DOHH2 (cell line): ENCODE results near the gene ADGRB3.

Experiments
- H3F3A ChIP-seq: fragments of 200-600 bp; sonication (generic), shearing (Covaris generic); 2 replicates; pipeline ENCODE4 v1.6.0; 2016; ENCODE audit warnings: antibody characterized with exemption, mild to moderate bottlenecking; ENCODE audit not compliant: control insufficient read depth, insufficient read depth
- H3K27ac ChIP-seq: fragments of 200-600 bp; sonication (generic); 2 replicates; pipeline ENCODE4 v1.5.1; 2014; ENCODE audit warnings: low read depth, mild to moderate bottlenecking, low read length, moderate library complexity
- H3K27me3 ChIP-seq: fragments of 200-600 bp; sonication (generic); 2 replicates; pipeline ENCODE4 v1.6.1; 2014; ENCODE audit warnings: mild to moderate bottlenecking, low read length, mixed read lengths; ENCODE audit not compliant: control insufficient read depth
- H3K36me3 ChIP-seq: fragments of 200-600 bp; sonication (generic); 2 replicates; pipeline ENCODE4 v1.6.1; 2014; ENCODE audit warnings: mild to moderate bottlenecking, low read length, moderate library complexity, mixed read lengths; ENCODE audit not compliant: control insufficient read depth
- H3K4me1 ChIP-seq: fragments of 200-600 bp; sonication (generic); 2 replicates; pipeline ENCODE4 v1.6.1; 2014; ENCODE audit warnings: mild to moderate bottlenecking, low read length, mixed read lengths; ENCODE audit not compliant: control insufficient read depth
- H3K4me2 ChIP-seq: fragments of 200-600 bp; sonication (generic); 2 replicates; pipeline ENCODE4 v1.6.0; 2014; ENCODE audit warnings: mild to moderate bottlenecking, low read length, moderate library complexity
- H3K4me3 ChIP-seq: fragments of 200-600 bp; sonication (generic); 2 replicates; pipeline ENCODE4 v1.5.1; 2014; ENCODE audit warnings: mild to moderate bottlenecking, low read length, mixed read lengths
- H3K79me2 ChIP-seq: fragments of 200-600 bp; sonication (generic); 2 replicates; pipeline ENCODE4 v1.6.1; 2014; ENCODE audit warnings: mild to moderate bottlenecking, low read length, mixed read lengths; ENCODE audit not compliant: control insufficient read depth
- H3K9me2 ChIP-seq: fragments of 200-600 bp; sonication (generic); replicated peaks from 2 replicates; pipeline ENCODE4 v1.6.1; 2014; ENCODE audit warnings: mild to moderate bottlenecking, low read length, mixed read lengths; ENCODE audit not compliant: control insufficient read depth
- H3K9me3 ChIP-seq: fragments of 200-600 bp; sonication (generic); 2 replicates; pipeline ENCODE4 v1.6.1; 2014; ENCODE audit warnings: antibody characterized with exemption, low read length, mixed read lengths; ENCODE audit not compliant: control insufficient read depth, insufficient read depth
- H4K20me1 ChIP-seq: fragments of 200-600 bp; sonication (generic); 2 replicates; pipeline ENCODE4 v1.6.0; 2014; ENCODE audit warnings: low read depth, mild to moderate bottlenecking, antibody characterized with exemption, low read length, moderate library complexity; ENCODE audit not compliant: control insufficient read depth, insufficient read depth
- EZH2phosphoT487 ChIP-seq: fragments of 200-600 bp; sonication (generic); IDR thresholded peaks from 2 replicates; pipeline ENCODE4 v1.6.1; 2017; ENCODE audit warnings: borderline replicate concordance, mild to moderate bottlenecking, antibody characterized with exemption, low read length, moderate library complexity, mixed read lengths
- TF ChIP-seq, protein P1 (sequence below): fragments of 200-600 bp; sonication (generic); IDR thresholded peaks from one replicate; pipeline ENCODE4 v1.5.1; 2014; ENCODE audit warnings: antibody characterized with exemption, mild to moderate bottlenecking, low read depth, low read length; ENCODE audit not compliant: poor library complexity, severe bottlenecking

Gene ADGRB3

DNA sequence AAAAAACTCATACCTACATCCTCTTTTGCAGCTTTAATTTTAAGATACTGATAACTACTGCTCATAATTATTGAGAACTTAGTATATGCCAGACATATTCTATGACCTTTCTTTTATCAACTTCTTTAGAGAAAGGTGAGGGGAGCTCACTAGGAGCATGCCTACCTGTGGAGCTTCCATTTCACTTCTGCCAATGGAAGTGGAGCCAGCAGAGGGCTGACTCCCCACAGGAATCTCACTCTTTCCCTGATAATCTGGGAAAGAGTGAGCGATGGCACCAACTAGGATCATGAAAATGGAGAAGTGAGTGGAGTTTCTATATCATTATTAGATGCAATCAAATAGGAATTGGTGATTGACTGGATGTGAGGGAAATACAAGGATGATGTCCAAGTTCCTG lies 676.8 kb downstream of the ADGRB3 start:
- no peak overlapping the region for H3K4me2 ChIP-seq
- no peak overlapping the region for H3K4me3 ChIP-seq
- H3K36me3 ChIP-seq = no peaks in the 10 kb centered on the region
- TF ChIP-seq EZH2phosphoT487 = no peak
- TF ChIP-seq, protein P1, sequence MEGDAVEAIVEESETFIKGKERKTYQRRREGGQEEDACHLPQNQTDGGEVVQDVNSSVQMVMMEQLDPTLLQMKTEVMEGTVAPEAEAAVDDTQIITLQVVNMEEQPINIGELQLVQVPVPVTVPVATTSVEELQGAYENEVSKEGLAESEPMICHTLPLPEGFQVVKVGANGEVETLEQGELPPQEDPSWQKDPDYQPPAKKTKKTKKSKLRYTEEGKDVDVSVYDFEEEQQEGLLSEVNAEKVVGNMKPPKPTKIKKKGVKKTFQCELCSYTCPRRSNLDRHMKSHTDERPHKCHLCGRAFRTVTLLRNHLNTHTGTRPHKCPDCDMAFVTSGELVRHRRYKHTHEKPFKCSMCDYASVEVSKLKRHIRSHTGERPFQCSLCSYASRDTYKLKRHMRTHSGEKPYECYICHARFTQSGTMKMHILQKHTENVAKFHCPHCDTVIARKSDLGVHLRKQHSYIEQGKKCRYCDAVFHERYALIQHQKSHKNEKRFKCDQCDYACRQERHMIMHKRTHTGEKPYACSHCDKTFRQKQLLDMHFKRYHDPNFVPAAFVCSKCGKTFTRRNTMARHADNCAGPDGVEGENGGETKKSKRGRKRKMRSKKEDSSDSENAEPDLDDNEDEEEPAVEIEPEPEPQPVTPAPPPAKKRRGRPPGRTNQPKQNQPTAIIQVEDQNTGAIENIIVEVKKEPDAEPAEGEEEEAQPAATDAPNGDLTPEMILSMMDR = no peak
- H3K9me2 ChIP-seq = no peaks in the 10 kb centered on the region
- no peaks in the 10 kb centered on the region for H3K4me1 ChIP-seq
- no peaks in the 10 kb centered on the region for H3K27me3 ChIP-seq
- H3K9me3 ChIP-seq = no peaks in the 10 kb centered on the region
- H3F3A ChIP-seq = no peaks in the 10 kb centered on the region
- no peaks in the 10 kb centered on the region for H4K20me1 ChIP-seq
- H3K79me2 ChIP-seq = no peaks in the 10 kb centered on the region
- H3K27ac ChIP-seq = no peak overlapping the region

DNA sequence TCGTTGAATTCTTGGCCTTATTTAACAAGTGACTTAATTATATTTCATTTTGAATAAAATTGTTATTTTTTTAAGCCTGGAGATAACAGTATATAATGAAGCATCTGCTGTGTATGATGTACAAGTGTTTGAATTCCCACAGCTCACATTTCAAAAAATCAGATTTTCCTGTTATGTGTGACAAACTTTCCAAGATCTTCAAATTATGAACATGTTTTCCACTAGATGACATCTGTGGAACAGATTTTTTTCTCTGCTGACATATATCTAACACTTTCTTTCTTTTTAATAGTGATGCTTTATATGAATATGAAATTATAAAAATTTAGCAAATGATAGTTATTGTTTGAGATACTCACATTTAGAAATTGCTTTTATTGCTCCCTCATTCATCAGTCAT lies 678.9 kb downstream of the ADGRB3 start:
- H3K4me3 ChIP-seq = no peak overlapping the region
- H3K36me3 ChIP-seq = no peaks in the 10 kb centered on the region
- no peaks in the 10 kb centered on the region for H4K20me1 ChIP-seq
- no peaks in the 10 kb centered on the region for H3K79me2 ChIP-seq
- H3K4me2 ChIP-seq = no peak overlapping the region
- no peaks in the 10 kb centered on the region for H3K9me3 ChIP-seq
- no peaks in the 10 kb centered on the region for H3F3A ChIP-seq
- TF ChIP-seq EZH2phosphoT487 = no peak
- TF ChIP-seq, protein P1 = no peak
- H3K27me3 ChIP-seq = no peaks in the 10 kb centered on the region
- H3K27ac ChIP-seq = no peak overlapping the region
- H3K9me2 ChIP-seq = no peaks in the 10 kb centered on the region
- no peaks in the 10 kb centered on the region for H3K4me1 ChIP-seq

DNA sequence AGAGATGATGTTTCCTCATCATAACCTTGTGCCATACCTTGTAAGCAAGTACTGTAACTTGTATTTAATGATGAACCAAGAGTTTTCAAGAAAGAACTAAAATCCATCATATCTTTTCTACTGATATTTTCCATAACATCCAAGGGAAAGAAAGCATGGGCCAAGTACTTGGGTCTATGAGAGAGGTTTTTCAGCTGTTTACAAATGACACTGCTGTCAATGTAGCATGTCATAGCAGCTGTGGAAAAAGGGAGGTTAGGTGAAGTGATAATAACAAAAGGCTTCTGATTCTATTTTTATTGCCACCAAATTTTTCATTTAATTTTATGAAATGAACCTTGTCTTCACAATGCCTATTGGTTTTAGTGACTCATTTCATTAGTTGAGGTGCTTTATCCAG lies 679.4 kb downstream of the ADGRB3 start:
- Histone ChIP-seq H3K4me1 (no peaks in the 10 kb centered on the region), H3K9me2 (no peaks in the 10 kb centered on the region), H3F3A (no peaks in the 10 kb centered on the region), H3K9me3 (no peaks in the 10 kb centered on the region), H4K20me1 (no peaks in the 10 kb centered on the region), H3K4me2 (no peak overlapping the region), H3K27me3 (no peaks in the 10 kb centered on the region), H3K27ac (no peak overlapping the region), H3K79me2 (no peaks in the 10 kb centered on the region), H3K4me3 (no peak overlapping the region), H3K36me3 (no peaks in the 10 kb centered on the region)
- TF ChIP-seq, protein P1 = no peak

DNA sequence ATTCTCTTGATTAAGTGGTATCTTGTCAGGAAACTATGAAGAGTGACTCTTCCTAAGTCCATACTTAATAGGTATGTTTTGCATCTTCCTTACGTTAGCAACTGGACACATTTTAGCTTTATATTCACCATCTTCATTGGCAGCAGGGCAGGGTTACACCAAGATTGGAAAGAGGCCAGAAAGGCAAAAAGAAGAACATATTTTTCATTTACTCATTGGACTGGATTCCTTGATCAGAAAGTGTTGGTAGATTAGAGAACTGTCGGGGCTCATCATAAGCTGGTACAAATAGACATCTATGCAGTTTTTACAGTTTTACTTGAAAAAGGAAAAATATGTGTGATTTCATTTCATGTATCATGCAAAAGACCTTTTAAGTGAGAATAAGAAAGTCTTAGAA lies 696.8 kb downstream of the ADGRB3 start:
- TF ChIP-seq EZH2phosphoT487 = no peak
- TF ChIP-seq, protein P1 = no peak
- no peaks in the 10 kb centered on the region for H3K4me1 ChIP-seq
- H3K4me2 ChIP-seq = no peak overlapping the region
- no peak overlapping the region for H3K4me3 ChIP-seq
- no peaks in the 10 kb centered on the region for H3K79me2 ChIP-seq
- H3K9me3 ChIP-seq = no peaks in the 10 kb centered on the region
- no peaks in the 10 kb centered on the region for H3K27me3 ChIP-seq
- H3K36me3 ChIP-seq = no peaks in the 10 kb centered on the region
- no peaks in the 10 kb centered on the region for H3K9me2 ChIP-seq
- no peak overlapping the region for H3K27ac ChIP-seq
- H3F3A ChIP-seq = no peaks in the 10 kb centered on the region
- H4K20me1 ChIP-seq = no peaks in the 10 kb centered on the region
